GM12864 (cell line): ENCODE data around the gene AFDN.

ENCODE experiments used
- DNase-seq: peaks from one replicate; pipeline ENCODE4 v3.0.0-alpha.2; 2011; ENCODE audit warnings: low read depth
- H3K4me3 ChIP-seq: 2 replicates; pipeline ENCODE4 v1.5.1; 2011; ENCODE audit warnings: mild to moderate bottlenecking, low read depth, low read length, control low read depth
- CTCF ChIP-seq: IDR thresholded peaks from 2 replicates; pipeline ENCODE4 v1.5.1; 2011; ENCODE audit warnings: low read depth, mild to moderate bottlenecking, moderate library complexity, low read length, control low read depth, inconsistent platforms; ENCODE audit errors: missing control alignments

Gene AFDN

GRCh38 chr6:167984144-167984719 is 157.5 kb downstream of the AFDN start:
- DNase-seq, result no peak
- TF ChIP-seq CTCF, result no peak
- H3K4me3 ChIP-seq, result no peak overlapping the region

- no peak for DNase-seq
- H3K4me3 ChIP-seq, result no peak overlapping the region
- TF ChIP-seq CTCF, result no peak
Observed at GRCh38 chr6:167984876-167985604, 158.3 kb downstream of the AFDN start.

GRCh38 chr6:167985911-167986595 is 159.3 kb downstream of the AFDN start:
- no peak for DNase-seq
- TF ChIP-seq CTCF, result no peak
- H3K4me3 ChIP-seq, result no peak overlapping the region

- no peak overlapping the region for H3K4me3 ChIP-seq
- no peak for DNase-seq
- no peak for TF ChIP-seq CTCF
Observed at GRCh38 chr6:167987396-167988153, 160.9 kb downstream of the AFDN start.

- TF ChIP-seq CTCF, result no peak
- H3K4me3 ChIP-seq, result no peak overlapping the region
- DNase-seq, result no peak
Observed at GRCh38 chr6:167988154-167988495, 161.4 kb downstream of the AFDN start.

GRCh38 chr6:167988945-167989841 is 162.5 kb downstream of the AFDN start:
- DNase-seq, result no peak
- TF ChIP-seq CTCF, result no peak
- no peak overlapping the region for H3K4me3 ChIP-seq
